HCT116 (cell line): ENCODE results near the gene SPEF1. TPM values are rescaled to one million over a fixed set of nuclear protein-coding genes. Genes with fewer than 3 reads are reported as not detected.

ENCODE experiments used
- ATAC-seq: fragments of 200-7000 bp; cut with Tn5 transposase; 2 replicates; pipeline ENCODE4 v1.9.1; 2020; ENCODE audit warnings: mild to moderate bottlenecking, moderate library complexity
- BruUV-seq: library from RNA; stranded (reverse); fragments of 400-500 nt; replicated peaks from 2 replicates; lab custom pipeline; 2021; lab: Mats Ljungman, UMichigan
- CTCF ChIA-PET: fragments of 300-600 bp; sonication (Branson Sonifier 250); formaldehyde crosslinking; loops from one replicate; lab custom pipeline; 2021; ENCODE audit warnings: antibody characterized with exemption; lab: Charles Lee
- POLR2A ChIA-PET: fragments of 300-600, 350-600 bp; sonication (Branson Sonifier 250); formaldehyde crosslinking; loops from one replicate; lab custom pipeline; 2021; ENCODE audit warnings: antibody characterized with exemption; lab: Charles Lee
- RAD21 ChIA-PET, 2 experiments: fragments of 300-600 bp; sonication (Branson Sonifier 250); formaldehyde crosslinking; loops; one replicate each; lab custom pipeline; 2023; ENCODE audit warnings: low total read pairs in 2 of 2; ENCODE audit not compliant: uncharacterized antibody in 2 of 2, unreplicated experiment in 2 of 2, low non-redundant PET in 1 of 2; lab: Charles Lee
- DNase-seq: peaks from one replicate; pipeline ENCODE4 v3.0.0-alpha.2; 2010; ENCODE audit warnings: low read depth, low spot score
- H2AFZ ChIP-seq: fragments of 200-600 bp; shearing (Covaris generic), sonication (generic); 2 replicates; pipeline ENCODE4 v1.6.1; 2017; ENCODE audit warnings: low read depth, mixed run types, mixed read lengths, antibody characterized with exemption, low read length; ENCODE audit not compliant: poor library complexity, severe bottlenecking
- H3K27ac ChIP-seq: 2 replicates; pipeline ENCODE4 v1.5.1; 2012; ENCODE audit warnings: low read depth, low read length
- H3K27me3 ChIP-seq: fragments of 200-600 bp; sonication (generic); 2 replicates; pipeline ENCODE4 v1.6.1; 2016; ENCODE audit warnings: mixed run types, low read length, mixed read lengths; ENCODE audit not compliant: insufficient read depth
- H3K36me3 ChIP-seq, 2 experiments: fragments of 200-500 bp in 1 of 2; fragments of 200-600 bp in 1 of 2; sonication (Bioruptor generic) in 1 of 2; sonication (generic) in 1 of 2; 2 replicates each; pipeline versions ENCODE4 v1.5.1 to v1.6.1; 2014 to 2016; ENCODE audit warnings: low read length in 2 of 2, inconsistent platforms in 1 of 2, mixed read lengths in 1 of 2, mixed run types in 1 of 2; ENCODE audit not compliant: insufficient read depth in 2 of 2, control insufficient read depth in 1 of 2
- H3K4me1 ChIP-seq, 2 experiments: fragments of 200-600 bp in 1 of 2; sonication (generic) in 1 of 2; 2 replicates each; pipeline versions ENCODE4 v1.5.1 to v1.6.1; 2012 to 2017; ENCODE audit warnings: low read length in 2 of 2, inconsistent platforms in 1 of 2, mild to moderate bottlenecking in 1 of 2, mixed read lengths in 1 of 2, mixed run types in 1 of 2, moderate library complexity in 1 of 2; ENCODE audit not compliant: insufficient read depth in 2 of 2, control insufficient read depth in 1 of 2
- H3K4me2 ChIP-seq: fragments of 200-600 bp; sonication (generic); 2 replicates; pipeline ENCODE4 v1.6.1; 2017; ENCODE audit warnings: mixed run types, low read length, mixed read lengths
- H3K4me3 ChIP-seq, 2 experiments: fragments of 200-600 bp in 1 of 2; sonication (generic) in 1 of 2; replicated peaks in 1 of 2; 2 replicates each; pipeline ENCODE4 v1.5.1; 2011 to 2016; ENCODE audit warnings: low read length in 2 of 2, control low read depth in 1 of 2, low read depth in 1 of 2, mild to moderate bottlenecking in 1 of 2, mixed read lengths in 1 of 2, mixed run types in 1 of 2
- H3K79me2 ChIP-seq: fragments of 200-600 bp; sonication (generic); 2 replicates; pipeline ENCODE4 v1.6.1; 2017; ENCODE audit warnings: mild to moderate bottlenecking, mixed run types, low read length, moderate library complexity, mixed read lengths; ENCODE audit not compliant: insufficient read depth
- H3K9ac ChIP-seq: fragments of 200-600 bp; sonication (generic); 2 replicates; pipeline ENCODE4 v1.6.1; 2016; ENCODE audit warnings: low read length, mixed read lengths
- H3K9me2 ChIP-seq: fragments of 200-600 bp; sonication (generic), shearing (Covaris generic); 2 replicates; pipeline ENCODE4 v1.6.1; 2017; ENCODE audit warnings: mixed run types, mild to moderate bottlenecking, moderate library complexity; ENCODE audit not compliant: insufficient read depth
- H3K9me3 ChIP-seq, 2 experiments: fragments of 200-500 bp in 1 of 2; fragments of 200-600 bp in 1 of 2; sonication (Bioruptor generic) in 1 of 2; sonication (generic) in 1 of 2; 2 replicates each; pipeline ENCODE4 v1.6.1; 2014 to 2017; ENCODE audit warnings: low read length in 2 of 2, mixed read lengths in 2 of 2, inconsistent platforms in 1 of 2, low read depth in 1 of 2, mild to moderate bottlenecking in 1 of 2, mixed run types in 1 of 2, moderate library complexity in 1 of 2; ENCODE audit not compliant: control insufficient read depth in 1 of 2, insufficient read depth in 1 of 2
- H4K20me1 ChIP-seq: fragments of 200-600 bp; sonication (generic), shearing (Covaris generic); 2 replicates; pipeline ENCODE4 v1.6.1; 2017; ENCODE audit warnings: mixed run types, mild to moderate bottlenecking, moderate library complexity; ENCODE audit not compliant: insufficient read depth
- CBX3 ChIP-seq: IDR thresholded peaks from 2 replicates; pipeline ENCODE4 v1.6.1; 2012; ENCODE audit warnings: low read depth
- CEBPB ChIP-seq: IDR thresholded peaks from 2 replicates; pipeline ENCODE4 v1.6.1; 2012; ENCODE audit warnings: low read depth
- CTCF ChIP-seq, 3 experiments: fragments of 200-600 bp in 1 of 3; sonication (generic) in 1 of 3; IDR thresholded peaks in 2 of 3; conservative IDR thresholded peaks in 1 of 3; 2 replicates each; pipeline ENCODE4 v1.5.1; 2012 to 2017; ENCODE audit warnings: low read depth in 2 of 3, low read length in 2 of 3, antibody characterized with exemption in 1 of 3, borderline replicate concordance in 1 of 3, control low read depth in 1 of 3, mild to moderate bottlenecking in 1 of 3, mixed read lengths in 1 of 3, mixed run types in 1 of 3, moderate library complexity in 1 of 3; ENCODE audit not compliant: insufficient read depth in 1 of 3
- EGR1 ChIP-seq: IDR thresholded peaks from 2 replicates; pipeline ENCODE4 v1.6.1; 2012; ENCODE audit warnings: low read depth
- EZH2 ChIP-seq: fragments of 200-600 bp; sonication (generic); IDR thresholded peaks from 2 replicates; pipeline ENCODE4 v1.6.1; 2017; ENCODE audit warnings: antibody characterized with exemption, mixed run types
- EZH2phosphoT487 ChIP-seq: fragments of 200-600 bp; IDR thresholded peaks from 2 replicates; pipeline ENCODE4 v1.6.1; 2018; ENCODE audit warnings: antibody characterized with exemption, borderline replicate concordance
- FOSL1 ChIP-seq: IDR thresholded peaks from 2 replicates; pipeline ENCODE4 v1.6.1; 2012; ENCODE audit warnings: low read depth
- JUND ChIP-seq: IDR thresholded peaks from 2 replicates; pipeline ENCODE4 v1.6.1; 2012
- MAX ChIP-seq: IDR thresholded peaks from 2 replicates; pipeline ENCODE4 v1.6.1; 2012
- POLR2AphosphoS5 ChIP-seq: IDR thresholded peaks from 2 replicates; pipeline ENCODE4 v1.6.1; 2011; ENCODE audit warnings: mild to moderate bottlenecking, low read depth, low read length, moderate library complexity
- RAD21 ChIP-seq: IDR thresholded peaks from 2 replicates; pipeline ENCODE4 v1.6.1; 2012; ENCODE audit warnings: low read depth, mild to moderate bottlenecking
- SIN3A ChIP-seq: IDR thresholded peaks from 2 replicates; pipeline ENCODE4 v1.6.1; 2012; ENCODE audit warnings: low read depth
- SRF ChIP-seq: IDR thresholded peaks from 2 replicates; pipeline ENCODE4 v1.6.1; 2012; ENCODE audit warnings: low read depth
- TCF7L2 ChIP-seq: IDR thresholded peaks from 2 replicates; pipeline ENCODE4 v1.7.0; 2011; ENCODE audit warnings: borderline replicate concordance, inconsistent platforms; ENCODE audit not compliant: insufficient read depth, insufficient read length; ENCODE audit errors: extremely low read depth
- ZBTB33 ChIP-seq: IDR thresholded peaks from 2 replicates; pipeline ENCODE4 v1.6.1; 2011; ENCODE audit warnings: mild to moderate bottlenecking, low read length, moderate library complexity; ENCODE audit not compliant: insufficient replicate concordance; ENCODE audit errors: extremely low read depth
- ZFX ChIP-seq: fragments of 450-650 bp; IDR thresholded peaks from 2 replicates; pipeline ENCODE4 v1.6.1; 2017
- intact Hi-C: fragments of 100-400 bp; cut with micrococcal nuclease; formaldehyde crosslinking; loops from 2 replicates; pipeline ENCODE4 v1.10.0; 2022
- total RNA-seq: library from RNA; stranded (reverse); gene quantifications from one replicate; pipeline ENCODE4 v1.2.1, GENCODE V29; 2021; ENCODE audit not compliant: unreplicated experiment

SPEF1 gene
- total RNA-seq, 1 experiment from 2014 or later = 0.93 TPM

- intact Hi-C loops = no loop called here
- Histone ChIP-seq H3K9ac (no peak overlapping the region), H3K9me3 (no peaks in the 10 kb centered on the region), H3K4me2 (no peak overlapping the region), H3K27me3 (no peaks in the 10 kb centered on the region), H3K27ac (no peak overlapping the region), H4K20me1 (no peaks in the 10 kb centered on the region), H3K79me2 (0 out of 2 replicates have a peak, but pooled peaks cover 2% of the 10 kb centered on the region), H3K4me3 (no peak overlapping the region), H3K4me1 (peaks cover 0 to 8% of the 10 kb centered on the region in 2 experiments; a peak in 1 of 4 replicates), H3K36me3 (peaks cover 6 to 20% of the 10 kb centered on the region in 2 experiments; a peak in 3 of 4 replicates), H3K9me2 (no peaks in the 10 kb centered on the region), H2AFZ (no peak overlapping the region)
- RAD21 ChIA-PET = no interaction called here
- BruUV-seq = no TSS peak
- no peak for TF ChIP-seq FOSL1
- no peak for TF ChIP-seq CTCF (IDR thresholded peaks at IDR 0.05 in 2 of 3, conservative IDR thresholded peaks at IDR 0.05 in 1 of 3; ENCODE audit: borderline replicate concordance in 1 of 3, insufficient read depth in 1 of 3, low read depth in 2 of 3, low read length in 2 of 3)
- TF ChIP-seq JUND = no peak
- no peak for TF ChIP-seq SIN3A
- TF ChIP-seq EZH2phosphoT487 = no peak
- TF ChIP-seq MAX = no peak
- TF ChIP-seq POLR2AphosphoS5 = no peak
- no peak for TF ChIP-seq CBX3
- TF ChIP-seq RAD21 = no peak
- no peak for TF ChIP-seq TCF7L2
- no peak for TF ChIP-seq SRF
- TF ChIP-seq ZFX = no peak
- TF ChIP-seq CEBPB = no peak
- no peak for TF ChIP-seq ZBTB33
- no peak for TF ChIP-seq EGR1
- TF ChIP-seq EZH2 = no peak
- POLR2A ChIA-PET = no interaction called here
- CTCF ChIA-PET = interaction anchor here (0.8 to 3.8 kb wide), 2 partner anchors 17 to 35 kb away, joined by 3 to 9 read pairs; partner anchors contain the start of genes ADISSP and CENPB
- no peak for ATAC-seq
- DNase-seq = no peak
These were observed 30.0 kb downstream of the SPEF1 start for GRCh38 chr20:3751305-3751674.
